Activated naive CD4-positive, alpha-beta T cell treated with anti-CD3 and anti-CD28 coated beads, Interleukin-2, amount 50 U/mL, for 72 hours (primary cell): ENCODE data around the gene THG1L. TPM values are rescaled to one million over a fixed set of nuclear protein-coding genes. Genes with fewer than 3 reads are reported as not detected.

ENCODE experiments used
- ATAC-seq, 2 donors: fragments of 150-1000 bp; cut with Tn5 transposase; 2 replicates each; pipeline ENCODE4 v1.10.0; 2021; ENCODE audit warnings: mild to moderate bottlenecking in 2 of 2, moderate library complexity in 2 of 2
- DNase-seq, 2 donors: peaks; one replicate each; pipeline ENCODE4 v3.0.0; 2021 to 2022; ENCODE audit warnings: low spot score in 2 of 2
- H3K27ac Mint-ChIP-seq, 2 donors: one replicate each; pipeline ENCODE4 v1.8.0; 2022; ENCODE audit warnings: mild to moderate bottlenecking in 2 of 2, mixed read lengths in 2 of 2
- H3K36me3 Mint-ChIP-seq, 2 donors: one replicate each; pipeline ENCODE4 v1.8.0; 2022; ENCODE audit warnings: mixed read lengths in 2 of 2
- H3K9me3 Mint-ChIP-seq, 2 donors: one replicate each; pipeline ENCODE4 v1.8.0; 2022; ENCODE audit warnings: mixed read lengths in 2 of 2
- total RNA-seq, 2 donors: library from RNA; stranded (reverse); gene quantifications; one replicate each; pipeline ENCODE4 v1.2.3, GENCODE V29; 2022

THG1L gene
- total RNA-seq, 2 donors from 2014 or later = 13.2 to 32.3 TPM

- DNase-seq = no peak
- ATAC-seq = no peak
- no peaks in the 10 kb centered on the region for H3K36me3 Mint-ChIP-seq
- no peaks in the 10 kb centered on the region for H3K9me3 Mint-ChIP-seq
- H3K27ac Mint-ChIP-seq = peak overlapping the region in 1 of 2 donors; percentile 22
Observed at GRCh38 chr5:157772127-157772526, 40.9 kb downstream of the THG1L start.

- Mint-ChIP-seq H3K36me3 (no peaks in the 10 kb centered on the region), H3K9me3 (no peaks in the 10 kb centered on the region), H3K27ac (no peak overlapping the region)
- no peak for ATAC-seq
- no peak for DNase-seq
Observed at GRCh38 chr5:157778121-157778805, 47.0 kb downstream of the THG1L start.

GRCh38 chr5:157779221-157779620 lies 48.0 kb downstream of the THG1L start:
- DNase-seq (no peak), ATAC-seq (no peak)
- Mint-ChIP-seq H3K9me3 (no peaks in the 10 kb centered on the region), H3K27ac (no peak overlapping the region), H3K36me3 (no peaks in the 10 kb centered on the region)

- DNase-seq = no peak
Observed at GRCh38 chr5:157785801-157786200, 54.6 kb downstream of the THG1L start.

More at GRCh38 chr5:157785801-157786200, 54.6 kb downstream of the THG1L start:
- Mint-ChIP-seq H3K36me3 (peaks cover 0 to 11% of the 10 kb centered on the region in 2 donors), H3K9me3 (no peaks in the 10 kb centered on the region), H3K27ac (no peak overlapping the region)
- no peak for ATAC-seq

Other genes with a start within 250 kb of the THG1L start
- 10 to 100 TPM in 1 of 2 donors, 1 to 10 TPM in 1; 9.5 to 85.9 TPM for gene ADAM19, start 155.6 kb upstream of the THG1L start, total RNA-seq
- under 1 TPM in 1 of 2 donors, not detected in 1; 0.14 TPM for gene SOX30, start 79.0 kb upstream of the THG1L start, total RNA-seq
- not detected for gene C5orf52, start 59.9 kb upstream of the THG1L start, total RNA-seq
- gene LSM11, start 12.3 kb downstream of the THG1L start, total RNA-seq = 1 to 10 TPM; 7.8 to 9.1 TPM
- 10 to 100 TPM; 48.4 to 71.0 TPM for gene CLINT1, start 127.7 kb downstream of the THG1L start, total RNA-seq